SK-N-MC (cell line): ENCODE measurements around the gene AKT2.

Experiments used
- DNase-seq: peaks from one replicate; pipeline ENCODE4 v3.0.0-alpha.2; 2011; ENCODE audit warnings: low read depth, low spot score
- H3K27ac ChIP-seq: fragments of 200-600 bp; sonication (generic); 2 replicates; pipeline ENCODE4 v1.5.1; 2016; ENCODE audit warnings: mixed run types
- H3K36me3 ChIP-seq: fragments of 200-600 bp; sonication (generic); 2 replicates; pipeline ENCODE4 v1.6.1; 2017; ENCODE audit warnings: antibody characterized with exemption, low read length, mixed read lengths; ENCODE audit not compliant: insufficient read depth
- H3K4me3 ChIP-seq: fragments of 200-600 bp; sonication (generic); 2 replicates; pipeline ENCODE4 v1.5.1; 2016
- H3K9ac ChIP-seq: fragments of 200-600 bp; sonication (generic); 2 replicates; pipeline ENCODE4 v1.8.0; 2017; ENCODE audit warnings: mixed run types, mixed read lengths; ENCODE audit not compliant: insufficient read length
- H3K9me3 ChIP-seq: fragments of 200-600 bp; sonication (generic); 2 replicates; pipeline ENCODE4 v1.6.1; 2017; ENCODE audit warnings: low read depth, mild to moderate bottlenecking, antibody characterized with exemption, low read length, moderate library complexity, mixed read lengths
- EZH2 ChIP-seq: fragments of 200-600 bp; sonication (generic); IDR thresholded peaks from one replicate; pipeline ENCODE4 v1.6.1; 2017; ENCODE audit warnings: antibody characterized with exemption
- FOXP2 ChIP-seq: optimal IDR thresholded peaks from 2 replicates; pipeline ENCODE3; 2011; ENCODE audit warnings: mild to moderate bottlenecking, moderate library complexity; ENCODE audit not compliant: insufficient read depth; ENCODE audit errors: extremely low read length, control extremely low read depth
- POLR2AphosphoS5 ChIP-seq: IDR thresholded peaks from 2 replicates; pipeline ENCODE4 v1.6.1; 2012; ENCODE audit warnings: mild to moderate bottlenecking, low read depth, low read length, borderline replicate concordance

The AKT2 gene

DNA sequence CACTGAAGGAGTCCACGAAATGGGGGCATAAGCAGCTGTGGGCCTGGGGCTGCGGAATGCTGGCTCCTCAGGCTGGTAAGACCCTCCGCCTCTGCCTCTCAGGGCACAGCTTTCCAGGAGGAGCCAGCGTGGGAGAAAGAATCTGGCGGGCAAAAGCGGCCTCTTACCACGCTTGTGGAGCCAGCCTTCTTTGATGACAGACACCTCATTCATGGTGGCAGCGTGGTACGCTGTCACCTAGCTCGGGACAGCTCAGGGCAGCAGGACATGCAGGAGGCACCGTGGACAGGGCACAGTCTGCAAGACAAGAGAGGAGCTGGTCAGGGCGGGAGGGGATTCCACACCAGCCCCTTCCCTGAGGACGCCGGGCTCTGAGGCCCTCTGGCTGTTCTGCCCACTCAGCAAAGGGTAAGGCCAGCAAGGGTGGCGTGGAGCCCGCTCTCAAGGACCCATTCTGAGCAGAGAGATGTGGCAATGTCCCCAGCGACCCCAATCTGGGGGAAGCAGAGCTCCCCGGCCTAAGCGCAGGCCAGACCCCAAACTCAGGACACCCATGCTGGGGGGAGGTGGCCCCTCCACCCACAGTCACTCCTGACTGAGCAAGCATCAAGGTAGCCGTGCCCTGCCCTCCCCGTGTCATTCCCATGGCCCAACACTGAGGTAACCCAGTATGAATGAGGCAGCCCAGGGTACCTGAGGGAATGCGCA lies 19.9 kb downstream of the AKT2 start:
- H3K27ac ChIP-seq, result no peak overlapping the region
- no peak overlapping the region for H3K9ac ChIP-seq
- TF ChIP-seq FOXP2 (no peak), EZH2 (no peak), POLR2AphosphoS5 (no peak)
- H3K36me3 ChIP-seq, result peaks cover 16% of the 10 kb centered on the region; the same call in 1 of the 2 replicates
- no peaks in the 10 kb centered on the region for H3K9me3 ChIP-seq
- no peak for DNase-seq
- no peak overlapping the region for H3K4me3 ChIP-seq

DNA sequence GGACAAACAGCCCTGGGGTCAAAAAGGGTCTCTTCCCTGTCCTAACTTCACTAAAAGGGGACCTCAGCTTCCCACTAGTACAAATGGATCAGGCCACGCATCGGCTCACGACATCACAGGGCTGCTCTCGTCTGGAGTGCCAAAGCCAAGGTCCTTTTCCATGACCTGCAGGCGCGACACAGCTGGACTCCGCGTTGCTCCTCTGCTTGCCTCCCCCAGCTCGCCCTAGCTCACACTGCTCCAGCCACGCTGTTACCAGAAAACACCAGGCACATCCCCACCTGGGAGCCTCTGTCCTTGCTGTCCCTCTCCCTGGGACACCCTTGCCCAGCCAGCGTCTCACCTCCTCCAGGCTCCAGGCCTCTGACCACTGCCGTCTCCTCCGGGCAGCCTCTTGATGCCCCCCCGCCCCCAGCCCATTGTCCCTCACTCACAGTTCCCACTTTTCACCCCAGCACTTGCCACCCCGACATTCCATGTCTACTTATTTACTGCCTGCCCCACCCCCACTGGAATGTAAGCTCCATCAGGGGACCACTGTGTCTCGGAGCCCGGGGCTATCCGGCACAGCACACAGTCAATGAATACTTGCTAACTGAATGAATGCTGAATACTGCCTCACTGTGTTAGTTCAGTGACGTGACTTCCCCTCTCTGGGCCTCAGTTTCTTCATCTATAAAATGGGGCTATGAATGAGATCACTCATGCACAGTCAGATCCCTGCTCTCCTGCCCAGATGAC lies 20.7 kb downstream of the AKT2 start:
- Histone ChIP-seq H3K27ac (no peak overlapping the region), H3K4me3 (no peak overlapping the region), H3K9ac (no peak overlapping the region), H3K36me3 (peaks cover 16% of the 10 kb centered on the region; the same call in 1 of the 2 replicates), H3K9me3 (no peaks in the 10 kb centered on the region)
- no peak for TF ChIP-seq EZH2
- TF ChIP-seq FOXP2, result no peak
- no peak for DNase-seq

DNA sequence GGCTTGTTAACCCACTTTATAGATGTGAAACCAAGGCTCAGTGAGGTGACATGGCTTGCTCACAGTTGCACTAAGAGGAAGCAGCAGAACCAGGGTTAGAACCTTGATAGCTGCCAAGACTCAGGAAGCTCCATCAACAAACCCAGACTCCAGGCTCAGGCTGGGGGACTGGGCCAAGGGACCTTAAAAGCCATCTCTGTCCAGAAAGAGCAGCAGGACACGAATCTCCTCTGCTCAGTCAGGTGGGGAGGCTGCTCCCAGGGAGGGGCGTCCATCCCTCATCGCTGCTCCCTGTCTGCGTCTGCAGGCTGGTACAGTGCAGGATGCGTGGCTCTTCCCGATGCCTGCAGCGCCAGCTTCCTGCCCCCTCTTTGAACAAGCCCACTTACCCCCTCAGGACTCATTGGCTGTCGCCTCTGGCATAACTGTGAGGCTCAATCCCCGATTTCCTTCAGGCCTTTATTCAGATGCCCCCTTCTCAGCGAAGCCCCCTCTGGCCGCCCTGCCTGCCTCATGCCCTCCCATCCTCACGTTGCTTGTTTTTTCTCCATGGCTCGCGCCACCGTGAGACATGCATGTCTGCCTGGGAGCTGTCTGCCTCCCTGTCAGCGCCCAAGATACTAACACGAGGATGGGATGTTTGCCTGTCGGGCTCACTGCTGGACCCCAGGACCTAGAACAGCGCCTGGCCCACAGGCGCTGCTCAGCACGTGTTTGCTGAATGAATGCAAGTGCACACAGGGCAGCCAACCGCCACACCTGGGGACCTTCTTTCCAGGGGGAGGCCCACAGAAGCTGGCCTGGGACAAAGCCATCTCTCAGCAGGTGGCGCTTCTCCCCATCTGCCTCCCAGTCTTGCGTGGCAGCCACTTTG lies 21.5 kb downstream of the AKT2 start:
- Histone ChIP-seq H3K4me3 (no peak overlapping the region), H3K36me3 (peaks cover 16% of the 10 kb centered on the region; the same call in 1 of the 2 replicates), H3K9me3 (no peaks in the 10 kb centered on the region), H3K27ac (no peak overlapping the region), H3K9ac (no peak overlapping the region)
- no peak for TF ChIP-seq POLR2AphosphoS5
- TF ChIP-seq FOXP2, result no peak
- TF ChIP-seq EZH2, result no peak
- DNase-seq, result no peak

DNA sequence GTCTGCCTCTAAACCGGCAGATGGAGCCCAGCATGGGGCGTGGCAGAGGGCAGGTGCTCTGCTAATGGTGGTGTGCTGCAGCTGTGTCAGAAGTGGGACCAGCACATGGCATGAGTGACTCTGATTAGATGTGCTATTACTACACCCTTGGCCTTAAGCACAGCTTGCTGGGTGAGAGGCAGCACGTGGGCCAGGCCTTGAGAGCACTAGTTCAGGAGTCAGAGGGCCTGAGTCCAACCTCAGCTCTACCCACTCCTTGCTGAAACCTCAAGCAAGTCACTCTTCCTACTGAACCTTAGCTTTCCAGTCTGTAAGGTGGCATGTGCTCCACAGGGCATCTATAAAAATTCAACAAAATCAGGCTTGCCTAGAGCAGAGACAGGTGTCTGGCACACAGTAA lies 22.7 kb downstream of the AKT2 start:
- Histone ChIP-seq H3K4me3 (no peak overlapping the region), H3K9ac (no peak overlapping the region), H3K36me3 (peaks cover 16% of the 10 kb centered on the region; the same call in 1 of the 2 replicates), H3K27ac (no peak overlapping the region), H3K9me3 (no peaks in the 10 kb centered on the region)
- DNase-seq, result no peak
- TF ChIP-seq POLR2AphosphoS5 (no peak), FOXP2 (no peak)

DNA sequence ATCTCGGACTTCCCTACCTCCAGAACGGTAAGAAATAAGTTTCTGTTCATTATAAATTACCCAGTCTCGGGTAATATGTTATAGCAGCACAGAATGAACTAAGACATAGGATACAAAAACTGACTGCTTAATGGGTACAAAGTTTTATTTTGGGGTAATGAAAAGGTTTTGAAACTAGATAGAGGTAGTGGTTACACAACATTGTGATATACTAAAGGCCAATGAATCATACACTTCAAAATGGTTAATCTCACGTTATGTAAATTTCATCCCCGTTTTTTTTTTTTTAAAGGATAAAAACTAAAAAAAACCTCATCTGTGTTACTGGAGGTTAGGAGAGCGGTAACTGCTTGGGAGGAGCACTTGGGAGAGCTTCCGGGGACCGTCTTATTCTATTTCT lies 23.5 kb downstream of the AKT2 start:
- no peak overlapping the region for H3K27ac ChIP-seq
- H3K36me3 ChIP-seq, result peaks cover 17% of the 10 kb centered on the region; the same call in 1 of the 2 replicates
- no peak for DNase-seq
- TF ChIP-seq FOXP2, result no peak
- TF ChIP-seq POLR2AphosphoS5, result no peak
- TF ChIP-seq EZH2, result no peak
- H3K9me3 ChIP-seq, result no peaks in the 10 kb centered on the region
- H3K9ac ChIP-seq, result no peak overlapping the region
- H3K4me3 ChIP-seq, result no peak overlapping the region

DNA sequence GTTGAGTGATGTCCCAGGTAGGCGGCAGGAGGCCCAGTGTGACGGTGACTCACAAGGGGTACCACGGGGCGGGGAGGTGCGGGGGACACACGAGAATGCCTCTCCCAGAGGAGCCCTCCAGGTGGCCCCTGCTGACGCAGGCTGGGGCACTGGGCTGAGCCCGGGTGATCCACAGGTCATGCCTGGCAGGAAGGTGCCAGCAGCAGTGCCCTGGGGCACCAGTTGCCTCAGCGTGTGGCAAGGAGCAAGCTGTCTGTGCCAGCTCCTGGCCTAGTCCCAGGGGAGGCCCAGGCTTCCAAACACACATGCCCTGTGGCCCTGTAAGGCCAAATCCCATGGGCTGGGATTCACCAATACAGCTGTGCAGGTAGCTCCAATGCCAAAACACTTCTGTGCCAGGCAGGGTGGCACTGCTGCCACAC lies 28.0 kb downstream of the AKT2 start:
- no peak overlapping the region for H3K27ac ChIP-seq

DNA sequence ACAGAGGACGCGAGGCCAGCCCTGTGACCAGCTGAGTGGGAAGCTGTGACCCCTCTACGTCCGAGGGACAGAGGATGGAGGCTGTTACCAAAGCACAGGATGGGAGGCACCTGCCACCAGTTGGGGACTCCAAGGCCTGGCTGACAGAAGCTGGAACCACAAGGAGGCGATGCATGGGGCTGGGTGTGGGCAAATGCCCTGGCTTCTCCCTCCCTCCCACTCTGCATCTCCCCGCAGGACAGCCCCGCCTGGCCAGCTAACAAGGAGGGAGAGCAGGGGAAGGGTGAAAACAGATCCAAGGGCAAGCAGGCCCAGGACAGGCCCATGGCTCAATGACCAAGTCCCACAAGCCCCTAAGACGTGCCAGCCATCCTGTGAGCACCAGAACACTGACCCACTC lies 28.6 kb downstream of the AKT2 start:
- no peak for DNase-seq
- no peaks in the 10 kb centered on the region for H3K9me3 ChIP-seq
- H3K27ac ChIP-seq, result no peak overlapping the region
- H3K36me3 ChIP-seq, result peaks cover 32% of the 10 kb centered on the region; the same call in 1 of the 2 replicates
- H3K4me3 ChIP-seq, result no peak overlapping the region
- H3K9ac ChIP-seq, result no peak overlapping the region
- TF ChIP-seq FOXP2, result no peak
- no peak for TF ChIP-seq EZH2
- TF ChIP-seq POLR2AphosphoS5, result no peak

More for the DNA sequence above, 28.0 kb downstream of the AKT2 start:
- no peak for DNase-seq
- TF ChIP-seq FOXP2 (no peak), EZH2 (no peak), POLR2AphosphoS5 (no peak)
- Histone ChIP-seq H3K36me3 (peaks cover 32% of the 10 kb centered on the region; the same call in 1 of the 2 replicates), H3K4me3 (no peak overlapping the region), H3K9me3 (no peaks in the 10 kb centered on the region), H3K9ac (no peak overlapping the region)

DNA sequence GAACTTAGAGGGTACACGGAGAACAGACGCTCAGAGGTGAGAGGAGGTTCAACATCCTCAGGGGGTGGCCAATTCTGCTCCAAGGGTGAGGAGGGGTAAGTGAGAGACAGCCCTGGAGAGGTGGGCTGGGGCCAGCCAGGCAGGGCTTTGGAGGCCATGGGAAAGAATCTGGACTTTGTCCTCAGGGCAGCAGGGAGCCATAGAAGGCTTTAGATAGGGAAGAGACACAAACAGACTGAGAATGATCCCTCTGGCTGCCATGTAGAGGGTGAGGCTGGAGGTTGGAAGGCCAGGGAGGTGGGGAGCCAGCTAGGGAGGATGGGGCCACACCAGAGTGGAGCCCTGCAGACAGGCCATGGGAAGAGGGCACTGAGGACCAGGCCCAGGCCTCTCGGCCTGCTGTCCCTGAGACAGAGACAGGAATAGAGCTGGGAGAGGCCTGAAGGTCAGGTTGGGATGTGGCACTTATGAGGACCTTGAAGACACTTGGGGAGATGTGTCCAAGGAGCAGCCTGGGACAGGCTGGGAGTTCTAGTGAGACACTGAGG lies 29.5 kb downstream of the AKT2 start:
- no peaks in the 10 kb centered on the region for H3K9me3 ChIP-seq
- no peak overlapping the region for H3K9ac ChIP-seq
- no peak overlapping the region for H3K27ac ChIP-seq
- no peak for DNase-seq
- TF ChIP-seq EZH2, result no peak
- no peak for TF ChIP-seq FOXP2
- TF ChIP-seq POLR2AphosphoS5, result no peak
- no peak overlapping the region for H3K4me3 ChIP-seq
- peaks cover 34% of the 10 kb centered on the region; the same call in 1 of the 2 replicates for H3K36me3 ChIP-seq
